ENCODE data around the gene EFEMP2. TPM values are rescaled to one million over a fixed set of nuclear protein-coding genes. Genes with fewer than 3 reads are reported as not detected.

EFEMP2 gene
- total RNA-seq, 1 experiment from 2014 or later = 1.4 TPM

DNA sequence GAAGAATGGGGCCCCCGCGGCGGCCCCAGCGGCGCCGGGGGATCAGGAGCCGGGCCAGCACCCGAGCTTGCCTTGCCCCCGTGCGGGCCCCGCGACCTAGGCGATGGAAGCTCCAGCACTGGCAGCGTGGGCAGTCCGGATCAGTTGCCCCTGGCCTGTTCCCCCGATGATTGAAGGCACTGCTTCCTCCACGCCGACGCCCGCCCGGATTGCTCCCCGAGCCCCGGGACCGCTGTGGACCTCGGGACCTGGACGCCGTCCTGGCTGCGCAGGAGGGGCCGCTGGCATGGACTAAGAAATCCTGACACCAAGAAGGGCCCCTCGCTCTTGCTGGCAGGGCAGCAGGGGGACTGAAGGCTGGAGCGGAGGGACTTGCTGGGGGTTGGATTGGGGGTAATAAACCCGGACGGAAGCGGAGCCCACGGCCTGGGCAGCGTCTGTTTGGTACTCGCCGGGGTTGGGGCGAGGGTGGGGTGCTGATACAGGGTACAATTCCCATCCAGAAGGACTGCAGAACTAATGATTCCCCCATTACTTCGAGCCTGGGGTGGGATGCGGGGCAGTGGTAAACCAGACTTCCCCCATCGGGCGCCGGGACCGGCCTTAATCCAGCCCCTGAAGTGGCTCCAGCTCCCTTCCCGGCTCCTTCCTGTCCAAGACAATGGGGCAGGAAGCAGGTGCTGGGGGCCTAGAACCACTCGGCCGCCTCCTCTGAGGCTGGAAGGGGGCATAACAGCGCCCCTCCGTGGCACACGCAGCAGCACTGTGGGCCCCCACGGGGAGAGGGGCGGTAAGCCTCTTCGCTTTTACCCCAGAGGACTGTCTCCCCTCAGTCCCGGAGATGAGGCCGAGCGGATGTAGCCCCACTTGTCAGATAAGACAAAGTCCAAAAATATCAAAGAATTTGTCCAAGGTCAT, 18.9 kb upstream of the EFEMP2 start:
- H3K4me1 ChIP-seq = peaks cover 26% of the 10 kb centered on the region
- intact Hi-C loops (cut with micrococcal nuclease; ENCODE audit: unreplicated experiment) = loop anchor here (2.0 kb wide), 2 partner anchors 27 to 69 kb away; partner anchors contain the start of genes C11orf68, DRAP1 and SART1
- H3K9me3 ChIP-seq = no peaks in the 10 kb centered on the region

DNA sequence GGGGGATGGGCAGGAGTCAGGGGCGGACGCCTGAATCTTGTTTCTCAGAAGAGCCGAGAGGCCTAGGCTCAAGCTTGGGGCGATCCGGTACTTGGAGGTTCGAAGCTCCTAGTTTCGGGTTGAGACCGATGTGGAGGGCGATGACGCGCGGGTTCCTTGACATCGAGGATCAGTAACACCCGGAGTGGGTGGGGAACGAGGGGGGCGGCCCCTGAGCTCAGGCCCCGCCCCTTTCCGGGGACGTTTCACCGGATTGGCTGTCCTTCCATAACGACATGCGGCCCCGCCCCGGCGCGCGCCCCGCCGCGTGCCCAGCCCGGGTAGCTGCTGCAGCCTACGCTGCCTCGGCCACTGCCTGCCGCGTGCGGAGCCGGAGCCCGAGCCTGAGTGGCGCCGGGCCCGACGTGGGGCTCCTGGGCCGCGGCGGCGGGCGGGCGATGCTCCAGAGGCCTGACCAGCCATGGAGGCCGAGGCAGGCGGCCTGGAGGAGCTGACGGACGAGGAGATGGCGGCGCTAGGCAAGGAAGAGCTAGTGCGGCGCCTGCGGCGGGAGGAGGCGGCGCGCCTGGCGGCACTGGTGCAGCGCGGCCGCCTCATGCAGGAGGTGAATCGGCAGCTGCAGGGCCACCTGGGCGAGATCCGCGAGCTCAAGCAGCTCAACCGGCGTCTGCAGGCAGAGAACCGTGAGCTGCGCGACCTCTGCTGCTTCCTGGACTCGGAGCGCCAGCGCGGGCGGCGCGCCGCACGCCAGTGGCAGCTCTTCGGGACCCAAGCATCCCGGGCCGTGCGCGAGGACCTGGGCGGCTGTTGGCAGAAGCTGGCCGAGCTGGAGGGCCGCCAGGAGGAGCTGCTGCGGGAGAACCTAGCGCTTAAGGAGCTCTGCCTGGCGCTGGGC, 18.0 kb upstream of the EFEMP2 start, which contains the start of gene CCDC85B:
CCDC85B (plus strand) TSS at position 350 of the 895 bp plus-strand sequence; CDS start at position 461, 111 bp downstream.
- Histone ChIP-seq H3K27me3 (replicated peaks; ENCODE audit: control insufficient read depth, insufficient read depth, low read length) (no peaks in the 10 kb centered on the region), H3K4me3 (ENCODE audit: low read depth, low read length) (peak within 1 kb of the TSS; percentile 81), H3K4me1 (peaks cover 27% of the 10 kb centered on the region), H3K9me3 (no peaks in the 10 kb centered on the region), H3K36me3 (ENCODE audit: control insufficient read depth, insufficient read depth, low read length) (peaks cover 2% of the 10 kb centered on the region; the same call in 1 of the 2 replicates)
- TF ChIP-seq, protein P1, sequence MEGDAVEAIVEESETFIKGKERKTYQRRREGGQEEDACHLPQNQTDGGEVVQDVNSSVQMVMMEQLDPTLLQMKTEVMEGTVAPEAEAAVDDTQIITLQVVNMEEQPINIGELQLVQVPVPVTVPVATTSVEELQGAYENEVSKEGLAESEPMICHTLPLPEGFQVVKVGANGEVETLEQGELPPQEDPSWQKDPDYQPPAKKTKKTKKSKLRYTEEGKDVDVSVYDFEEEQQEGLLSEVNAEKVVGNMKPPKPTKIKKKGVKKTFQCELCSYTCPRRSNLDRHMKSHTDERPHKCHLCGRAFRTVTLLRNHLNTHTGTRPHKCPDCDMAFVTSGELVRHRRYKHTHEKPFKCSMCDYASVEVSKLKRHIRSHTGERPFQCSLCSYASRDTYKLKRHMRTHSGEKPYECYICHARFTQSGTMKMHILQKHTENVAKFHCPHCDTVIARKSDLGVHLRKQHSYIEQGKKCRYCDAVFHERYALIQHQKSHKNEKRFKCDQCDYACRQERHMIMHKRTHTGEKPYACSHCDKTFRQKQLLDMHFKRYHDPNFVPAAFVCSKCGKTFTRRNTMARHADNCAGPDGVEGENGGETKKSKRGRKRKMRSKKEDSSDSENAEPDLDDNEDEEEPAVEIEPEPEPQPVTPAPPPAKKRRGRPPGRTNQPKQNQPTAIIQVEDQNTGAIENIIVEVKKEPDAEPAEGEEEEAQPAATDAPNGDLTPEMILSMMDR (IDR thresholded peaks at IDR 0.05; ENCODE audit: insufficient read depth in 1 of 2, low read depth in 1 of 2, low read length in 1 of 2, severe bottlenecking in 1 of 2, unreplicated experiment in 1 of 2) = peak; percentile 33 to 65
- CTCF ChIA-PET = interaction anchor here (0.6 to 7.8 kb wide), 29 partner anchors 10 to 1559 kb away, joined by 3 to 241 read pairs (median 4); partner anchors contain the start of genes BANF1, CFL1, EIF1AD and FAM89B
- no peaks in the 10 kb centered on the region for H3K27me3 Mint-ChIP-seq (ENCODE audit: insufficient read depth, unreplicated experiment)
- H3K36me3 Mint-ChIP-seq (ENCODE audit: insufficient read depth, unreplicated experiment) = peaks cover 40% of the 10 kb centered on the region
- H3K27ac Mint-ChIP-seq (ENCODE audit: unreplicated experiment) = peak within 1 kb of the TSS; percentile 69
- BruUV-seq (replicated peaks) = no TSS peak
- POLR2A ChIA-PET = interaction anchor here (0.5 to 2.5 kb wide), 15 partner anchors 9 to 725 kb away, joined by 3 to 33 read pairs (median 4); partner anchors contain the start of genes BANF1, CFL1, EIF1AD and FOSL1
- no peaks in the 10 kb centered on the region for H3K9me3 Mint-ChIP-seq (ENCODE audit: unreplicated experiment)
- H3K4me3 Mint-ChIP-seq (ENCODE audit: unreplicated experiment) = peak within 1 kb of the TSS; percentile 82
- peak; percentile 96 to 98 for DNase-seq
- intact Hi-C loops (cut with micrococcal nuclease; ENCODE audit: unreplicated experiment) = loop anchor here (2.0 kb wide), 2 partner anchors 28 to 70 kb away; partner anchors contain the start of genes C11orf68, DRAP1 and SART1
- peaks cover 27% of the 10 kb centered on the region for H3K4me1 Mint-ChIP-seq (ENCODE audit: low read depth, unreplicated experiment)

More for the DNA sequence above, 18.9 kb upstream of the EFEMP2 start:
- Mint-ChIP-seq H3K27ac (ENCODE audit: unreplicated experiment) (no peak overlapping the region), H3K4me1 (ENCODE audit: low read depth, unreplicated experiment) (peaks cover 27% of the 10 kb centered on the region), H3K36me3 (ENCODE audit: insufficient read depth, unreplicated experiment) (peaks cover 35% of the 10 kb centered on the region), H3K4me3 (ENCODE audit: unreplicated experiment) (peak overlapping the region; percentile 82), H3K27me3 (ENCODE audit: insufficient read depth, unreplicated experiment) (no peaks in the 10 kb centered on the region), H3K9me3 (ENCODE audit: unreplicated experiment) (no peaks in the 10 kb centered on the region)
- Histone ChIP-seq H3K4me3 (ENCODE audit: low read depth, low read length) (peak overlapping the region; percentile 81), H3K27me3 (replicated peaks; ENCODE audit: control insufficient read depth, insufficient read depth, low read length) (no peaks in the 10 kb centered on the region), H3K36me3 (ENCODE audit: control insufficient read depth, insufficient read depth, low read length) (no peaks in the 10 kb centered on the region)
- DNase-seq = no peak
- TF ChIP-seq, protein P1 (IDR thresholded peaks at IDR 0.05; ENCODE audit: insufficient read depth in 1 of 2, low read depth in 1 of 2, low read length in 1 of 2, severe bottlenecking in 1 of 2, unreplicated experiment in 1 of 2) = no peak
- BruUV-seq (replicated peaks) = TSS peak; percentile 50
- ChIA-PET POLR2A (interaction anchor here (0.6 to 2.5 kb wide), 11 partner anchors 8 to 725 kb away, joined by 3 to 33 read pairs (median 4); partner anchors contain the start of genes BANF1, CFL1, EIF1AD and FOSL1), CTCF (interaction anchor here (0.6 to 7.8 kb wide), 23 partner anchors 9 to 421 kb away, joined by 3 to 241 read pairs (median 5); partner anchors contain the start of genes BANF1, CFL1, EIF1AD and FOSL1)
